Kidney epithelial cell (primary cell): Measurements from ENCODE around the gene CDK1. TPM values are rescaled to one million over a fixed set of nuclear protein-coding genes. Genes with fewer than 3 reads are reported as not detected.

Experiments used
- DNase-seq: peaks from one replicate; pipeline ENCODE4 v3.0.0-alpha.2; 2010; ENCODE audit warnings: low read depth
- H3K27me3 ChIP-seq: 2 replicates; pipeline ENCODE4 v1.6.0; 2011; ENCODE audit warnings: low read length; ENCODE audit not compliant: control insufficient read depth, insufficient read depth
- H3K36me3 ChIP-seq: 2 replicates; pipeline ENCODE4 v1.5.1; 2011; ENCODE audit warnings: low read length; ENCODE audit not compliant: control insufficient read depth, insufficient read depth
- H3K4me3 ChIP-seq: 2 replicates; pipeline ENCODE4 v1.5.1; 2011; ENCODE audit warnings: low read depth, mild to moderate bottlenecking, control low read depth, low read length
- total RNA-seq: library from RNA; depleted of rRNA; stranded (reverse); fragments of >200 nt; gene quantifications from 2 replicates; pipeline ENCODE4 v1.2.3, GENCODE V29; 2015
- TF ChIP-seq, protein P1 (sequence below): IDR thresholded peaks from 2 replicates; pipeline ENCODE4 v1.5.1; 2011; ENCODE audit warnings: mild to moderate bottlenecking, moderate library complexity, low read length, control low read depth, inconsistent platforms; ENCODE audit not compliant: insufficient read depth, poor library complexity, severe bottlenecking

CDK1 gene
- total RNA-seq, 1 donor from 2014 or later = 16.2 TPM

DNA sequence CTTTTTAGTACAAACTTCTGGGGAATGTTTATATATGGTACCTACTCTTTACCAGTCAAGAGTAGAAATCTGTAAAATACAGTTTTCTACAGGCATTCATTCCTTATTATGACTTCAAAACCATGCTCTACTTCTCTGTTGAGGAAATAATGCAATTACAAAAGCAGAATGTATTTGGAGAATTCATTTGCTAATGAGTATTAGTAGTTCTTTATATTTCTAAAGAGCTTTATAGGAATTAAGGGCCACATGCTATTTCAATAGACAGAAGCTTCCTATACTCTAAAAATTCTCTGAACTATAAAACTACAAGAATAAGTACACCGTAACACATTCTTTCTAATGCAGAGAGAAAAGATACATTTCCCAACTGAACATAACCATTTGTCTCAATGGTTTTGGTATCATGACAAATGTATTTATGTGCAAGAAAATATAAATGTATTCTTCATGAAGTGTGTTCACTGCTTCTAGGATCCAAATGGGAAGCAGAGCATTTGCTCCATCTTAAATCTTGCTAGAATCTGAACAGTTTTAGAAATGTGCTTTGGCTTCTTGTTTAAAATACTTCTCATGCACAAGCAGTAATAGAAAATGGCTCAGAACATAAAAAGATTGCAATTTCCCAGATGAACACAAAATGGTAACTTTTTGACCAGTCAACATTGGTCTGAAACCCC is 21.8 kb downstream of the CDK1 start:
- no peaks in the 10 kb centered on the region for H3K27me3 ChIP-seq
- no peaks in the 10 kb centered on the region for H3K36me3 ChIP-seq
- TF ChIP-seq, protein P1, sequence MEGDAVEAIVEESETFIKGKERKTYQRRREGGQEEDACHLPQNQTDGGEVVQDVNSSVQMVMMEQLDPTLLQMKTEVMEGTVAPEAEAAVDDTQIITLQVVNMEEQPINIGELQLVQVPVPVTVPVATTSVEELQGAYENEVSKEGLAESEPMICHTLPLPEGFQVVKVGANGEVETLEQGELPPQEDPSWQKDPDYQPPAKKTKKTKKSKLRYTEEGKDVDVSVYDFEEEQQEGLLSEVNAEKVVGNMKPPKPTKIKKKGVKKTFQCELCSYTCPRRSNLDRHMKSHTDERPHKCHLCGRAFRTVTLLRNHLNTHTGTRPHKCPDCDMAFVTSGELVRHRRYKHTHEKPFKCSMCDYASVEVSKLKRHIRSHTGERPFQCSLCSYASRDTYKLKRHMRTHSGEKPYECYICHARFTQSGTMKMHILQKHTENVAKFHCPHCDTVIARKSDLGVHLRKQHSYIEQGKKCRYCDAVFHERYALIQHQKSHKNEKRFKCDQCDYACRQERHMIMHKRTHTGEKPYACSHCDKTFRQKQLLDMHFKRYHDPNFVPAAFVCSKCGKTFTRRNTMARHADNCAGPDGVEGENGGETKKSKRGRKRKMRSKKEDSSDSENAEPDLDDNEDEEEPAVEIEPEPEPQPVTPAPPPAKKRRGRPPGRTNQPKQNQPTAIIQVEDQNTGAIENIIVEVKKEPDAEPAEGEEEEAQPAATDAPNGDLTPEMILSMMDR = no peak
- no peak for DNase-seq
- no peak overlapping the region for H3K4me3 ChIP-seq

DNA sequence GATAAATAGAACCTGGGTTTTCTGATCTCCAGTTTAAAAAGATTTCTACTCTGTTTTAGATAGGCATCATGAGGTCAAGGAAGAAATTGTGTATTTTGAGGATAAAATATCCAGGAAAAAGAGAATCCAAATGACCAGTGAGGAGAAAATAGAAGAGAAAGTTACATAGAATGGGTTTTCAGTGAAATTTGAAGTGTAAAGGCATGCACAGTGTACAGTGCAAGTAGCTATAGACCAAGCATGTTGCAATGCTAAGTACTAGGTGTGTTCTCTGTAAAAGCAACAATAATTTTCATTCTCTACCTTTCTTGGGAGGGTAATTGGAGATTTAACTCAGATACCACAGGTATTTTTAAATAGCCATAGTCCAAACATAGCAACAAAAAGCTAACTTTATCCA is 22.6 kb downstream of the CDK1 start:
- H3K36me3 ChIP-seq = no peaks in the 10 kb centered on the region
- DNase-seq = no peak
- TF ChIP-seq, protein P1 = no peak
- H3K4me3 ChIP-seq = no peak overlapping the region
- no peaks in the 10 kb centered on the region for H3K27me3 ChIP-seq

DNA sequence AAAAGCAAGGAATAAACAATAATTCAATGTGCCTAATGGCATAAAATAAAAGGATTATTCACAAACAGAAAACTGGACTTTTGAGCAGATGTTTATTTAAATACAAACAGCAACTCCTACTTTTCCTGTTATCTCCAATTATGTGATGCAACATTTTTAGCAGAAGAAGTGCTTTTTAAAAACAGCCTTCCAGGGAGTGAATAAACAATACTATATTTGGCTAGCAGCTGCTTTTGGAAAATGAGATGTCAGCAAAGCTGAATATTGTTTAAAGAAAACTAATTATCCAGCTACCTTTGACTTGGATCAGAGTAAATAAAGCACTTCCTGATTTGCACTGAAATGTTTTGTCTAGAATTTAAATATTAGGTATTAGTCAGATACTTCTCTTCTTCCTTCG is 23.2 kb downstream of the CDK1 start:
- Histone ChIP-seq H3K4me3 (no peak overlapping the region), H3K36me3 (no peaks in the 10 kb centered on the region), H3K27me3 (no peaks in the 10 kb centered on the region)
- no peak for DNase-seq
- TF ChIP-seq, protein P1 = no peak

DNA sequence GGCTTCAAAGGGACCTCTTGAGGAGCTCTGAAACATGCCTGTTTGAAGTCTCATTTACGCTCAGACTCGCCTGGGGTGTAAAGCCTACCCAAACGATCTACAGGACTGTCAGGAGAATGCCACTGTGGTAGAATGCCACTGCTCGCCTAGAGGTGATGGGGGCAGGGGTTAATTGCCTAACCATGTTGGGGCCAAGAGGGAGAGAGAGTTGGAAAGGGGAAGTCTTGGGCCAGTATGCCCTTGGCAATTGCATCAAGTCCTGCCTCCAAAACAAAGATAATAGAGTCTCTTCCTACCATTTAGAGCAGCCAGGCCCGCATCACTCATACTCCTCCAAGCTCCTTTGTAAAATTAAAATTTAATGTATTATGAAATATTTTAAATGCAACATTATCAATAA is 25.2 kb downstream of the CDK1 start:
- H3K36me3 ChIP-seq = no peaks in the 10 kb centered on the region
- DNase-seq = no peak
- no peaks in the 10 kb centered on the region for H3K27me3 ChIP-seq
- TF ChIP-seq, protein P1 = no peak
- H3K4me3 ChIP-seq = no peak overlapping the region

DNA sequence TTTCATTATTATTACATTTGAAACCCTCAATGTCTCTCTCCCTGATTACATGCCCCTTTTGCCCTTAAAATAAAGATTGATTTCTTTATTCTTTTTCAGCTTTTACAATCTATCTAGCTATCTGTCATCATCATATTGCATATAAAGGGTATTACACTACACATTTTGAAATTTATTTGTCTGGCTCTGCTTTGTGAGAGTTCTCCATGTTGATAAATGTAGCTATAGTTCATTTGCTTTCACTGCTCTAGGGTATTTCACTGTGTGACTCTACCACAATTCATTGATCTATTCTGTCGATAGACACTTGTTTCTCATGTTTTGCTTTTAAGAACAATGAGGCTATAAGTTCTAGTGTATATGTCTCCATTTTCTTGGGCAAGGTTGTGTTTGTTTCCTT is 25.6 kb downstream of the CDK1 start:
- Histone ChIP-seq H3K27me3 (no peaks in the 10 kb centered on the region), H3K36me3 (no peaks in the 10 kb centered on the region), H3K4me3 (no peak overlapping the region)
- no peak for DNase-seq
- TF ChIP-seq, protein P1 = no peak

DNA sequence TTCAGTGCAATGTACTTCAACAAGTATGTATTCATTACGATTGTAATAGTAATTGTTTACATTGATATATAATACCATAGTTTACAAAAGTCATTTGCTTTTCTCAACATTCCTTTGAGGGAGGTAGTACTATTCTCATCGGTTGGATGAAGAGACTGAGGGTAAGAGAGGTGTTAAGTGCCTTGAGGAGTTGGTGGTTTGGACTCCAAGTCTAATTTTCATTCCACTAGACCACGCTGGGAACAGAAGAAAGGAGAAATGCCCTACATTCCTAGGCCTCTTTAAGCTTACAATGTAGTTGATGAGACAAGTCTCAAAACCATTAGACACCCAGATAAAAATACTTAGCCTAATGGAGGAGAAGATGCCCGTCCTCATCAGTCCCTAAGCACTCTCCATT is 28.6 kb downstream of the CDK1 start:
- Histone ChIP-seq H3K4me3 (no peak overlapping the region), H3K27me3 (no peaks in the 10 kb centered on the region), H3K36me3 (no peaks in the 10 kb centered on the region)
- DNase-seq = no peak
- TF ChIP-seq, protein P1 = no peak
